ENCODE measurements around the gene ARMC2. TPM values are rescaled to one million over a fixed set of nuclear protein-coding genes. Genes with fewer than 3 reads are reported as not detected.

The ARMC2 gene
- total and polyA plus RNA-seq, 2 of the 8 experiments (the other 6 are each of a cell fraction or from before 2014, with no cell fraction given), result 1.6 to 4.4 TPM

- TF ChIP-seq, protein P1, sequence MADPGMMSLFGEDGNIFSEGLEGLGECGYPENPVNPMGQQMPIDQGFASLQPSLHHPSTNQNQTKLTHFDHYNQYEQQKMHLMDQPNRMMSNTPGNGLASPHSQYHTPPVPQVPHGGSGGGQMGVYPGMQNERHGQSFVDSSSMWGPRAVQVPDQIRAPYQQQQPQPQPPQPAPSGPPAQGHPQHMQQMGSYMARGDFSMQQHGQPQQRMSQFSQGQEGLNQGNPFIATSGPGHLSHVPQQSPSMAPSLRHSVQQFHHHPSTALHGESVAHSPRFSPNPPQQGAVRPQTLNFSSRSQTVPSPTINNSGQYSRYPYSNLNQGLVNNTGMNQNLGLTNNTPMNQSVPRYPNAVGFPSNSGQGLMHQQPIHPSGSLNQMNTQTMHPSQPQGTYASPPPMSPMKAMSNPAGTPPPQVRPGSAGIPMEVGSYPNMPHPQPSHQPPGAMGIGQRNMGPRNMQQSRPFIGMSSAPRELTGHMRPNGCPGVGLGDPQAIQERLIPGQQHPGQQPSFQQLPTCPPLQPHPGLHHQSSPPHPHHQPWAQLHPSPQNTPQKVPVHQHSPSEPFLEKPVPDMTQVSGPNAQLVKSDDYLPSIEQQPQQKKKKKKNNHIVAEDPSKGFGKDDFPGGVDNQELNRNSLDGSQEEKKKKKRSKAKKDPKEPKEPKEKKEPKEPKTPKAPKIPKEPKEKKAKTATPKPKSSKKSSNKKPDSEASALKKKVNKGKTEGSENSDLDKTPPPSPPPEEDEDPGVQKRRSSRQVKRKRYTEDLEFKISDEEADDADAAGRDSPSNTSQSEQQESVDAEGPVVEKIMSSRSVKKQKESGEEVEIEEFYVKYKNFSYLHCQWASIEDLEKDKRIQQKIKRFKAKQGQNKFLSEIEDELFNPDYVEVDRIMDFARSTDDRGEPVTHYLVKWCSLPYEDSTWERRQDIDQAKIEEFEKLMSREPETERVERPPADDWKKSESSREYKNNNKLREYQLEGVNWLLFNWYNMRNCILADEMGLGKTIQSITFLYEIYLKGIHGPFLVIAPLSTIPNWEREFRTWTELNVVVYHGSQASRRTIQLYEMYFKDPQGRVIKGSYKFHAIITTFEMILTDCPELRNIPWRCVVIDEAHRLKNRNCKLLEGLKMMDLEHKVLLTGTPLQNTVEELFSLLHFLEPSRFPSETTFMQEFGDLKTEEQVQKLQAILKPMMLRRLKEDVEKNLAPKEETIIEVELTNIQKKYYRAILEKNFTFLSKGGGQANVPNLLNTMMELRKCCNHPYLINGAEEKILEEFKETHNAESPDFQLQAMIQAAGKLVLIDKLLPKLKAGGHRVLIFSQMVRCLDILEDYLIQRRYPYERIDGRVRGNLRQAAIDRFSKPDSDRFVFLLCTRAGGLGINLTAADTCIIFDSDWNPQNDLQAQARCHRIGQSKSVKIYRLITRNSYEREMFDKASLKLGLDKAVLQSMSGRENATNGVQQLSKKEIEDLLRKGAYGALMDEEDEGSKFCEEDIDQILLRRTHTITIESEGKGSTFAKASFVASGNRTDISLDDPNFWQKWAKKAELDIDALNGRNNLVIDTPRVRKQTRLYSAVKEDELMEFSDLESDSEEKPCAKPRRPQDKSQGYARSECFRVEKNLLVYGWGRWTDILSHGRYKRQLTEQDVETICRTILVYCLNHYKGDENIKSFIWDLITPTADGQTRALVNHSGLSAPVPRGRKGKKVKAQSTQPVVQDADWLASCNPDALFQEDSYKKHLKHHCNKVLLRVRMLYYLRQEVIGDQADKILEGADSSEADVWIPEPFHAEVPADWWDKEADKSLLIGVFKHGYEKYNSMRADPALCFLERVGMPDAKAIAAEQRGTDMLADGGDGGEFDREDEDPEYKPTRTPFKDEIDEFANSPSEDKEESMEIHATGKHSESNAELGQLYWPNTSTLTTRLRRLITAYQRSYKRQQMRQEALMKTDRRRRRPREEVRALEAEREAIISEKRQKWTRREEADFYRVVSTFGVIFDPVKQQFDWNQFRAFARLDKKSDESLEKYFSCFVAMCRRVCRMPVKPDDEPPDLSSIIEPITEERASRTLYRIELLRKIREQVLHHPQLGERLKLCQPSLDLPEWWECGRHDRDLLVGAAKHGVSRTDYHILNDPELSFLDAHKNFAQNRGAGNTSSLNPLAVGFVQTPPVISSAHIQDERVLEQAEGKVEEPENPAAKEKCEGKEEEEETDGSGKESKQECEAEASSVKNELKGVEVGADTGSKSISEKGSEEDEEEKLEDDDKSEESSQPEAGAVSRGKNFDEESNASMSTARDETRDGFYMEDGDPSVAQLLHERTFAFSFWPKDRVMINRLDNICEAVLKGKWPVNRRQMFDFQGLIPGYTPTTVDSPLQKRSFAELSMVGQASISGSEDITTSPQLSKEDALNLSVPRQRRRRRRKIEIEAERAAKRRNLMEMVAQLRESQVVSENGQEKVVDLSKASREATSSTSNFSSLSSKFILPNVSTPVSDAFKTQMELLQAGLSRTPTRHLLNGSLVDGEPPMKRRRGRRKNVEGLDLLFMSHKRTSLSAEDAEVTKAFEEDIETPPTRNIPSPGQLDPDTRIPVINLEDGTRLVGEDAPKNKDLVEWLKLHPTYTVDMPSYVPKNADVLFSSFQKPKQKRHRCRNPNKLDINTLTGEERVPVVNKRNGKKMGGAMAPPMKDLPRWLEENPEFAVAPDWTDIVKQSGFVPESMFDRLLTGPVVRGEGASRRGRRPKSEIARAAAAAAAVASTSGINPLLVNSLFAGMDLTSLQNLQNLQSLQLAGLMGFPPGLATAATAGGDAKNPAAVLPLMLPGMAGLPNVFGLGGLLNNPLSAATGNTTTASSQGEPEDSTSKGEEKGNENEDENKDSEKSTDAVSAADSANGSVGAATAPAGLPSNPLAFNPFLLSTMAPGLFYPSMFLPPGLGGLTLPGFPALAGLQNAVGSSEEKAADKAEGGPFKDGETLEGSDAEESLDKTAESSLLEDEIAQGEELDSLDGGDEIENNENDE (IDR thresholded peaks at IDR 0.05; ENCODE audit: insufficient replicate concordance, low read length), result no peak
Observed at GRCh38 chr6:108957221-108957620, 109.0 kb downstream of the ARMC2 start (continued).

Measured in H1 (cell line).